ENCODE data around the gene KIF26B.

Gene KIF26B

DNA sequence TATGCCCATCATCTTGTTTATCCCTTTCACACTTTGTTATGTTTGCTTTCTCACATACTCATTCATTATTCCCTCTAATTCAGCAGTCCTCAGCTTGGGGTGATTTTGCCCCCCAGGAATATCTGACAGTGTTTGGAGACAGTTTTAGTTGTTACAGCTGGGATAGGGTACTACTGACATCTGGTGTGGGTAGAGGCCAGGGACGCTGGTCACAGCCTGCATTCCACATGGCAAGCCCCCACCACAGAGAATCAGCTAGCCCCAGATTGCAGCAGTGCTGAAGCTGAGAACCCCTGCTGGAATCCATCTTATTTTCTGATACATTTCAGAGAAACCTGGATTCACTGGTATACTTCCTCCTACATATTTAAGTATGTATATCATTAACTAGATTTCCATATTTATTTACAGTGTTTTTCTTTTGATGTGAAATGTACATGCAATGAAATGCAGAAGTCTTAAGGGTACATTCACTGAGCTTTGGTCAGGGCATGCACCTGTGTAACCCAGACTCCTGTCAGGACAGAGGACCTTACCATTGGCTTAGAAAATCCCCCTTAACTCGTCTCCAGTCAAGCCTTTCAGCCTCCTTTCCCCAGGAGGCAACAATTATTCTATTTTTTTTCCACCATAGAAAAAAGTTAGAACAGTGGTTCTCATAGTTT, 68.3 kb downstream of the KIF26B start:
- TF ChIP-seq, protein P1, sequence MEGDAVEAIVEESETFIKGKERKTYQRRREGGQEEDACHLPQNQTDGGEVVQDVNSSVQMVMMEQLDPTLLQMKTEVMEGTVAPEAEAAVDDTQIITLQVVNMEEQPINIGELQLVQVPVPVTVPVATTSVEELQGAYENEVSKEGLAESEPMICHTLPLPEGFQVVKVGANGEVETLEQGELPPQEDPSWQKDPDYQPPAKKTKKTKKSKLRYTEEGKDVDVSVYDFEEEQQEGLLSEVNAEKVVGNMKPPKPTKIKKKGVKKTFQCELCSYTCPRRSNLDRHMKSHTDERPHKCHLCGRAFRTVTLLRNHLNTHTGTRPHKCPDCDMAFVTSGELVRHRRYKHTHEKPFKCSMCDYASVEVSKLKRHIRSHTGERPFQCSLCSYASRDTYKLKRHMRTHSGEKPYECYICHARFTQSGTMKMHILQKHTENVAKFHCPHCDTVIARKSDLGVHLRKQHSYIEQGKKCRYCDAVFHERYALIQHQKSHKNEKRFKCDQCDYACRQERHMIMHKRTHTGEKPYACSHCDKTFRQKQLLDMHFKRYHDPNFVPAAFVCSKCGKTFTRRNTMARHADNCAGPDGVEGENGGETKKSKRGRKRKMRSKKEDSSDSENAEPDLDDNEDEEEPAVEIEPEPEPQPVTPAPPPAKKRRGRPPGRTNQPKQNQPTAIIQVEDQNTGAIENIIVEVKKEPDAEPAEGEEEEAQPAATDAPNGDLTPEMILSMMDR (IDR thresholded peaks at IDR 0.05; ENCODE audit: low read length) = no peak
- no peak for TF ChIP-seq EZH2phosphoT487 (IDR thresholded peaks at IDR 0.05; ENCODE audit: low read length)
- no peak for TF ChIP-seq EZH2 (optimal IDR thresholded peaks at IDR 0.05; ENCODE audit: low read depth, low read length)
- H3K27me3 ChIP-seq (replicated peaks; ENCODE audit: insufficient read depth, low read length) = no peaks in the 10 kb centered on the region
- no peaks in the 10 kb centered on the region for H3K79me2 ChIP-seq (ENCODE audit: low read length)

DNA sequence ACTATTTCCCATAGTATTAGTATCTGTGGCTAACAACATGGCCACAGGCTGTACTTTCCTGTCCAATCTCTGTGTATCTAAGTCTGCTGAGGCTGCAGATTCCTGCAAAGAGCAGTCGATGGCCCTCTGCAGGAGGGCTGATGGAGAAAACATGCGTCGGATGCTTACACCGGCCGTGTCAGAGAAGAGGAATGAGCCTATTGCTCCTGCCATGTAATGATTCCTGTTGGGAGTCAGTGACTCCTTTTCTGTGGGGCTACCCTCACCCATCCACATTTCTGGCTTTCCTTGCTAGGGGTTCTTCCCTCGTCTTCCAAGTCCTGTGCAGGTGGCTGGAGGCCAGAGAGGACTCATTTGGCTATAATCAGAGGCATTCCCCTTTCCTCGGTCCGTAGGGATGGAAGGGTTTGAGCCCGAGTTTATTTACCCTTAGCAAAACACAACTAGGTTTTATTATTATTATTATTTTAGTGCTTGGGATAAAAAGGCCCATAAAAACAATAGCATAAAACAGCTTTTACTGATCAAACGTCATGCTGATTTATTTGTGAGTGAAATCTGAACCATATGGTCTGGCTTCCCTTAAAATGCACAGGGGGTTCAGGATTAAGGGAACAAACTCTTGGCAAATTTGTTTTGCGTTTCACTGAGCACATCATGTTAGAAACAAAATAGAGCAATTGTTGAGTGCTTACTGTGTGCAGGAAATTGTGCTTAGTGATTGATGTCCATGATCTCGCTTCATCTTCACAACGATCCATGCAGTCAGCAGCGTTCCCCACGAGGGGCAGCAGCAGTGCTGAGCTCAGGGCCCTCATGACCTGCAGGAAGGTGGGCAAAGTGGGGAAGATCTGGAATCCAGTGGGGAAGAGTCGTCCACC, 70.8 kb downstream of the KIF26B start:
- H3K79me2 ChIP-seq (ENCODE audit: low read length) = no peaks in the 10 kb centered on the region
- no peak overlapping the region for H3K4me2 ChIP-seq (ENCODE audit: low read depth, low read length)
- H3K9me3 ChIP-seq (replicated peaks; ENCODE audit: insufficient read depth, low read length) = no peaks in the 10 kb centered on the region
- no peak overlapping the region for H2AFZ ChIP-seq (ENCODE audit: low read length)
- TF ChIP-seq EZH2phosphoT487 (IDR thresholded peaks at IDR 0.05; ENCODE audit: low read length) (no peak), EZH2 (optimal IDR thresholded peaks at IDR 0.05; ENCODE audit: low read depth, low read length) (no peak)
- TF ChIP-seq, protein P1 (IDR thresholded peaks at IDR 0.05; ENCODE audit: low read length) = no peak
- no peak overlapping the region for H3K27ac ChIP-seq (ENCODE audit: low read length)
- H3K27me3 ChIP-seq (replicated peaks; ENCODE audit: insufficient read depth, low read length) = no peaks in the 10 kb centered on the region
- H3F3A ChIP-seq (ENCODE audit: insufficient read depth, low read length) = no peaks in the 10 kb centered on the region
- H4K20me1 ChIP-seq (ENCODE audit: insufficient read depth, low read length) = no peaks in the 10 kb centered on the region
- H3K9me2 ChIP-seq (replicated peaks; ENCODE audit: insufficient read depth, low read length) = no peaks in the 10 kb centered on the region
- no peak overlapping the region for H3K4me3 ChIP-seq (ENCODE audit: low read length)
- H3K4me1 ChIP-seq (ENCODE audit: low read length) = no peaks in the 10 kb centered on the region
- no peak for DNase-seq
- no peak overlapping the region for H3K9ac ChIP-seq (ENCODE audit: low read length)
- H3K36me3 ChIP-seq (replicated peaks; ENCODE audit: insufficient read depth, low read length) = no peaks in the 10 kb centered on the region

More for the DNA sequence above, 68.3 kb downstream of the KIF26B start:
- no peaks in the 10 kb centered on the region for H4K20me1 ChIP-seq (ENCODE audit: insufficient read depth, low read length)
- H3F3A ChIP-seq (ENCODE audit: insufficient read depth, low read length) = no peaks in the 10 kb centered on the region
- H3K9me3 ChIP-seq (replicated peaks; ENCODE audit: insufficient read depth, low read length) = no peaks in the 10 kb centered on the region
- H3K9me2 ChIP-seq (replicated peaks; ENCODE audit: insufficient read depth, low read length) = no peaks in the 10 kb centered on the region
- no peaks in the 10 kb centered on the region for H3K4me1 ChIP-seq (ENCODE audit: low read length)
- H3K4me3 ChIP-seq (ENCODE audit: low read length) = no peak overlapping the region
- DNase-seq = no peak
- no peaks in the 10 kb centered on the region for H3K36me3 ChIP-seq (replicated peaks; ENCODE audit: insufficient read depth, low read length)
- no peak overlapping the region for H3K9ac ChIP-seq (ENCODE audit: low read length)
- no peak overlapping the region for H2AFZ ChIP-seq (ENCODE audit: low read length)
- H3K4me2 ChIP-seq (ENCODE audit: low read depth, low read length) = no peak overlapping the region
- H3K27ac ChIP-seq (ENCODE audit: low read length) = no peak overlapping the region

DNA sequence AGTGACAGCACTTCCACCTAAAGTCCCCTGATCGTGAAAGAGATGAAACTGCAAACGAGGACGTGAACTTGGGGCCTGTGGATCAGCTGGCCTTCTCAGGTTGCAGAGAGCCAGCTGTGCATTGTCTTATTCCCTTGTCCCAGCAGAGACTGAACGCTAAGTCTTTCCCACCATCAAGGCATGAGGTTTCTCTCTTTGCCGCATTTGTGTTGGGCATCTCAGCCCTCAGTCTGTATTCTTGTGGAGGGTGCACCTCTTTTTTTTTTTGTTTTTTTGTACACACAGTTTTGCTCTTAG, 71.4 kb downstream of the KIF26B start:
- Histone ChIP-seq H3K27ac (ENCODE audit: low read length) (no peak overlapping the region), H3K9me3 (replicated peaks; ENCODE audit: insufficient read depth, low read length) (no peaks in the 10 kb centered on the region), H3K4me1 (ENCODE audit: low read length) (no peaks in the 10 kb centered on the region), H3K27me3 (replicated peaks; ENCODE audit: insufficient read depth, low read length) (no peaks in the 10 kb centered on the region), H4K20me1 (ENCODE audit: insufficient read depth, low read length) (no peaks in the 10 kb centered on the region), H3F3A (ENCODE audit: insufficient read depth, low read length) (no peaks in the 10 kb centered on the region), H3K9me2 (replicated peaks; ENCODE audit: insufficient read depth, low read length) (no peaks in the 10 kb centered on the region), H2AFZ (ENCODE audit: low read length) (no peak overlapping the region), H3K79me2 (ENCODE audit: low read length) (no peaks in the 10 kb centered on the region), H3K4me3 (ENCODE audit: low read length) (no peak overlapping the region), H3K9ac (ENCODE audit: low read length) (no peak overlapping the region), H3K4me2 (ENCODE audit: low read depth, low read length) (no peak overlapping the region), H3K36me3 (replicated peaks; ENCODE audit: insufficient read depth, low read length) (no peaks in the 10 kb centered on the region)
- TF ChIP-seq, protein P1 (IDR thresholded peaks at IDR 0.05; ENCODE audit: low read length) = no peak
- TF ChIP-seq EZH2 (optimal IDR thresholded peaks at IDR 0.05; ENCODE audit: low read depth, low read length) = no peak
- TF ChIP-seq EZH2phosphoT487 (IDR thresholded peaks at IDR 0.05; ENCODE audit: low read length) = no peak
- no peak for DNase-seq

All from MM.1S (cell line).